Nephron (organoid): ENCODE results near the gene TMPO.
"Not testable (repeated sequence)": the region's sequence is repeated elsewhere in the genome, so short reads cannot be mapped to it uniquely, and the experiment has no call there.

Experiments
- H3K27ac Mint-ChIP-seq, 3 experiments: 2 replicates each; pipeline ENCODE4 v1.8.0; 2020; ENCODE audit warnings: mixed read lengths in 3 of 3, mild to moderate bottlenecking in 2 of 3, moderate library complexity in 1 of 3
- H3K27me3 Mint-ChIP-seq: 2 replicates; pipeline ENCODE4 v1.8.0; 2021; ENCODE audit warnings: low read depth, mild to moderate bottlenecking, moderate library complexity, mixed read lengths
- H3K36me3 Mint-ChIP-seq: 2 replicates; pipeline ENCODE4 v1.8.0; 2020; ENCODE audit warnings: low read depth, mixed read lengths
- H3K4me1 Mint-ChIP-seq: 2 replicates; pipeline ENCODE4 v1.8.0; 2020; ENCODE audit warnings: mixed read lengths
- H3K4me3 Mint-ChIP-seq, 3 experiments: 2 replicates each; pipeline ENCODE4 v1.8.0; 2020; ENCODE audit warnings: mild to moderate bottlenecking in 3 of 3, mixed read lengths in 3 of 3, moderate library complexity in 2 of 3
- H3K9me3 Mint-ChIP-seq: 2 replicates; pipeline ENCODE4 v1.8.0; 2020; ENCODE audit warnings: mixed read lengths
- CTCF ChIP-seq, 3 experiments: fragments of 200-600 bp; sonication (generic); IDR thresholded peaks; one replicate each; pipeline ENCODE4 v1.5.0; 2021; ENCODE audit warnings: antibody characterized with exemption in 3 of 3; ENCODE audit not compliant: unreplicated experiment in 3 of 3

TMPO gene

GRCh38 chr12:98543701-98544100 lies 28.3 kb downstream of the TMPO start:
- Mint-ChIP-seq H3K4me1 (no peaks in the 10 kb centered on the region), H3K9me3 (no peaks in the 10 kb centered on the region), H3K27me3 (no peaks in the 10 kb centered on the region), H3K4me3 (no peak overlapping the region), H3K27ac (no peak overlapping the region), H3K36me3 (peaks cover 58% of the 10 kb centered on the region)
- TF ChIP-seq CTCF (IDR thresholded peaks at IDR 0.05; ENCODE audit: unreplicated experiment in 3 of 3), result no peak

- no peak overlapping the region for H3K4me3 Mint-ChIP-seq
- H3K27ac Mint-ChIP-seq, result no peak overlapping the region
- no peaks in the 10 kb centered on the region for H3K9me3 Mint-ChIP-seq
- no peaks in the 10 kb centered on the region for H3K27me3 Mint-ChIP-seq
- peaks cover 63% of the 10 kb centered on the region for H3K36me3 Mint-ChIP-seq
- no peak for TF ChIP-seq CTCF (IDR thresholded peaks at IDR 0.05; ENCODE audit: unreplicated experiment in 3 of 3)
- H3K4me1 Mint-ChIP-seq, result no peaks in the 10 kb centered on the region
Measured at GRCh38 chr12:98544751-98545150, 29.4 kb downstream of the TMPO start.

GRCh38 chr12:98549371-98550110 lies 34.2 kb downstream of the TMPO start:
- Mint-ChIP-seq H3K4me1 (no peaks in the 10 kb centered on the region), H3K36me3 (peaks cover 61% of the 10 kb centered on the region)

GRCh38 chr12:98551787-98552186 lies 36.4 kb downstream of the TMPO start:
- Mint-ChIP-seq H3K4me1 (no peaks in the 10 kb centered on the region), H3K4me3 (no peak overlapping the region), H3K36me3 (peaks cover 47% of the 10 kb centered on the region), H3K27ac (no peak overlapping the region), H3K9me3 (no peaks in the 10 kb centered on the region), H3K27me3 (no peaks in the 10 kb centered on the region)
- no peak for TF ChIP-seq CTCF (IDR thresholded peaks at IDR 0.05; ENCODE audit: unreplicated experiment in 3 of 3)

More at GRCh38 chr12:98549371-98550110, 34.2 kb downstream of the TMPO start:
- Mint-ChIP-seq H3K27ac (no peak overlapping the region), H3K9me3 (no peaks in the 10 kb centered on the region), H3K4me3 (no peak overlapping the region), H3K27me3 (no peaks in the 10 kb centered on the region)
- TF ChIP-seq CTCF (IDR thresholded peaks at IDR 0.05; ENCODE audit: unreplicated experiment in 3 of 3), result no peak

GRCh38 chr12:98558097-98558496 lies 42.7 kb downstream of the TMPO start:
- not testable (repeated sequence) for H3K36me3 Mint-ChIP-seq

GRCh38 chr12:98559666-98560065 lies 44.3 kb downstream of the TMPO start:
- H3K4me3 Mint-ChIP-seq, result no peak overlapping the region
- no peaks in the 10 kb centered on the region for H3K9me3 Mint-ChIP-seq
- H3K4me1 Mint-ChIP-seq, result no peaks in the 10 kb centered on the region
- no peaks in the 10 kb centered on the region for H3K27me3 Mint-ChIP-seq
- TF ChIP-seq CTCF (IDR thresholded peaks at IDR 0.05; ENCODE audit: unreplicated experiment in 3 of 3), result no peak
- no peaks in the 10 kb centered on the region for H3K36me3 Mint-ChIP-seq
- H3K27ac Mint-ChIP-seq, result no peak overlapping the region

More at GRCh38 chr12:98558097-98558496, 42.7 kb downstream of the TMPO start:
- not testable (repeated sequence) for H3K4me1 Mint-ChIP-seq, H3K27me3 Mint-ChIP-seq, H3K9me3 Mint-ChIP-seq, H3K27ac Mint-ChIP-seq, H3K4me3 Mint-ChIP-seq
